K562 (cell line): ENCODE data around the gene IQGAP3. TPM values are rescaled to one million over a fixed set of nuclear protein-coding genes. Genes with fewer than 3 reads are reported as not detected.

Experiments
- CBX5 ChIP-seq: IDR thresholded peaks from 2 replicates; pipeline ENCODE4 v1.6.1; 2014; ENCODE audit warnings: low read depth, borderline replicate concordance
- FOXM1 ChIP-seq, 2 experiments: fragments of 450-650 bp in 1 of 2; sonication (generic) in 1 of 2; formaldehyde crosslinking in 1 of 2; IDR thresholded peaks; 2 replicates each; pipeline versions ENCODE4 v1.6.1 to v1.9.0; 2017 to 2022; ENCODE audit warnings: low read depth in 2 of 2, mild to moderate bottlenecking in 2 of 2, missing genetic modification reagents in 1 of 2, moderate library complexity in 1 of 2
- FOXP1 ChIP-seq: sonication (generic); formaldehyde crosslinking; IDR thresholded peaks from 2 replicates; pipeline ENCODE4 v1.8.0; 2022; ENCODE audit warnings: mild to moderate bottlenecking, missing genetic modification reagents
- GTF2F1 ChIP-seq: IDR thresholded peaks from 2 replicates; pipeline ENCODE4 v1.6.1; 2011; ENCODE audit warnings: low read depth, low read length, improper control_type of control experiment
- HMG20B ChIP-seq: fragments of 250-450 bp; sonication (Bioruptor Pico); IDR thresholded peaks from 2 replicates; pipeline ENCODE4 v1.5.0; 2021; ENCODE audit warnings: mild to moderate bottlenecking
- POLR2AphosphoS5 ChIP-seq: IDR thresholded peaks from 2 replicates; pipeline ENCODE4 v1.6.1; 2011; ENCODE audit warnings: mild to moderate bottlenecking, low read depth, low read length, moderate library complexity; ENCODE audit not compliant: control insufficient read depth, insufficient read depth
- POLR3G ChIP-seq: IDR thresholded peaks from 2 replicates; pipeline ENCODE4 v1.6.1; 2011; ENCODE audit not compliant: insufficient read length, insufficient replicate concordance; ENCODE audit errors: extremely low read depth
- RBM34 ChIP-seq: fragments of 200-400 bp; formaldehyde crosslinking; IDR thresholded peaks from 2 replicates; pipeline ENCODE4 v1.6.1; 2018; ENCODE audit warnings: low read length, borderline replicate concordance; ENCODE audit not compliant: insufficient read depth
- SMAD4 ChIP-seq: fragments of 250-450 bp; sonication (Bioruptor Pico); conservative IDR thresholded peaks from 2 replicates; pipeline ENCODE4 v1.8.0; 2021; ENCODE audit warnings: inconsistent platforms, mild to moderate bottlenecking, moderate library complexity
- ZBTB40 ChIP-seq, 2 experiments: fragments of 450-650 bp in 1 of 2; sonication (generic) in 1 of 2; formaldehyde crosslinking in 1 of 2; IDR thresholded peaks; 2 replicates each; pipeline versions ENCODE4 v1.7.1 to v1.9.0; 2016 to 2022; ENCODE audit warnings: inconsistent platforms in 1 of 2, mild to moderate bottlenecking in 1 of 2, missing genetic modification reagents in 1 of 2
- ZNF277 ChIP-seq: fragments of 250-450 bp; sonication (Bioruptor Pico); IDR thresholded peaks from 2 replicates; pipeline ENCODE4 v1.8.0; 2022; ENCODE audit warnings: inconsistent platforms, mild to moderate bottlenecking, moderate library complexity, borderline replicate concordance
- ZNF589 ChIP-seq: fragments of 200-800 bp; sonication (Bioruptor generic); IDR thresholded peaks from 2 replicates; pipeline ENCODE4 v1.6.1; 2016; ENCODE audit warnings: low read depth, missing genetic modification characterization, missing compliant biosample characterization
- ZNF740 ChIP-seq, 3 experiments: fragments of 200-800 bp in 1 of 3; sonication (Bioruptor generic) in 1 of 3; sonication (generic) in 1 of 3; formaldehyde crosslinking in 1 of 3; IDR thresholded peaks; 2 replicates each; pipeline versions ENCODE4 v1.6.1 to v1.8.0; 2016 to 2022; ENCODE audit warnings: mild to moderate bottlenecking in 2 of 3, missing compliant biosample characterization in 2 of 3, missing genetic modification characterization in 2 of 3, missing genetic modification reagents in 1 of 3
- ZSCAN32 ChIP-seq: fragments of 450-650 bp; formaldehyde crosslinking; IDR thresholded peaks from 2 replicates; pipeline ENCODE4 v1.4.0; 2020; ENCODE audit warnings: mild to moderate bottlenecking, moderate library complexity
- polyA plus RNA-seq, 8 experiments: library from polyadenylated mRNA; depleted of rRNA in 4 of 8; stranded (reverse) in 5 of 8; unstranded in 3 of 8; fragments of >200 nt; fragmentation: Nextera tagmentation in 2 of 8; fragmentation: Illumina TruSeq in 1 of 8; extraction: Ambion mirVana in 2 of 8; extraction: Trizol in 1 of 8; gene quantifications; 2 replicates each; pipeline versions ENCODE4 v1.2.1 to v1.2.3, GENCODE V29; 2011 to 2014; ENCODE audit warnings: inconsistent platforms in 1 of 8, missing spikeins in 1 of 8
- total RNA-seq, 7 experiments: library from RNA; depleted of rRNA in 6 of 7; stranded (reverse); fragments of >200 nt in 6 of 7; fragmentation: Illumina TruSeq in 2 of 7; extraction: Trizol in 2 of 7; gene quantifications; 2 replicates each; pipeline versions ENCODE4 v1.2.1 to v1.2.3, GENCODE V29; 2011 to 2021; ENCODE audit warnings: low replicate concordance in 1 of 7

Gene IQGAP3
- total and polyA plus RNA-seq, 9 of the 15 experiments (the other 6 are each of a cell fraction or from before 2014, with no cell fraction given) = 1.4 to 16.6 (median 11.9) TPM

- peak; percentile 38; the same call in 1 of the 2 replicates for TF ChIP-seq ZBTB40 (IDR thresholded peaks at IDR 0.05)
- no peak for TF ChIP-seq ZBTB40 (CRISPR knock-in tag; IDR thresholded peaks at IDR 0.05)
- TF ChIP-seq ZNF277 (CRISPR knock-in tag) = no peak
- no peak for TF ChIP-seq POLR3G
- no peak for TF ChIP-seq HMG20B (CRISPR knock-in tag)
- no peak for TF ChIP-seq SMAD4 (CRISPR knock-in tag)
- no peak for TF ChIP-seq FOXM1 (IDR thresholded peaks at IDR 0.05; ENCODE audit: low read depth)
- TF ChIP-seq FOXM1 (CRISPR knock-in tag; IDR thresholded peaks at IDR 0.05; ENCODE audit: low read depth) = 0 out of 2 replicates have a peak, but pooled peaks have one; percentile 15
- TF ChIP-seq ZNF589 (CRISPR knock-in tag) = no peak
- no peak for TF ChIP-seq POLR2AphosphoS5
- no peak for TF ChIP-seq GTF2F1
- no peak for TF ChIP-seq RBM34
- no peak for TF ChIP-seq ZSCAN32 (CRISPR knock-in tag)
- peak; percentile 74; the same call in 1 of the 2 replicates for TF ChIP-seq FOXP1 (CRISPR knock-in tag)
- no peak for TF ChIP-seq CBX5
- TF ChIP-seq ZNF740 (CRISPR knock-in tag; IDR thresholded peaks at IDR 0.05) = no peak
- no peak for TF ChIP-seq ZNF740 (tag; IDR thresholded peaks at IDR 0.05)
These were observed 20.0 kb upstream of the IQGAP3 start (continued) for GRCh38 chr1:156592158-156592909.
